Measurements from ENCODE around the gene CTRB2.
"Not testable (repeated sequence)": the region's sequence is repeated elsewhere in the genome, so short reads cannot be mapped to it uniquely, and the experiment has no call there.

CTRB2 gene

DNA sequence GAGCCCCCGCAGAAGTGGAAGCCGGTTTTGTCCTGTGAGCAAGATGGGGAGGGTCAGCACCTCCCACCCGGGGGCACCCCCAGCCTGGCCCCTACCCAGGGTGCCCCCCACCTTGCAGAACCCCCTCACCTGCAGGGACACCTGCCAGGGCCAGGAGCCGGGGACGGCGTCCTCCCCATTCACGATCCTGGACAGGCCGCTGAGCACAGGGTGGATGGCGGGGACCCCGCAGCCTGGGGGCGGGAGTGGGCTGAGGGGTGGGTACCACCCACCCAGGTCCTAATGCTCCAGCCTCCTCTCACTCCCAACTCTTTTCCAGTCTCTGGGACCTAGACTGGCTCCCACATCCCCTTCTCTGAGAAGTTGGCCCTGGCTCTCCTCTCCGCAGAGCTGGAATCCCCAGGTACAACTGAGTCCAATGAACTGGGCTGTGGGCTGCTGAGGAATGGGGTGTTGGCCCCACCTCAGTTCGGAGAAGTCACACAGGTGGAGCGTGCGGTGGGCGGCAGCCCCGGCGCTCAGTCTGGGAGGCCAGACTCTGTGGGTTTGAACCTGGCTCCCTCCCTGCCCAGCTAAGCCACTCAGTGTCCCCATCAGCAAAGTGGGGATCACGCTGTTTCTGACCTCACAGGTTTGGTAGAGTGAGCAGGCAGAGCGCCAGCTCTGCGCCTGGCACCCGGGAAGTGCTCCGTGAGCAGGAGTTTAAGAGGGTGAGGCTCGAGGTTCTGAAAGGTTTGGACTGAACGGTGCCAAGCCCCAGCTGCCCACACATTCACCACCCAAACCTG is 806 bp downstream of the CTRB2 start:
- not testable (repeated sequence) for DNase-seq (ENCODE audit: low read depth, low spot score)

DNA sequence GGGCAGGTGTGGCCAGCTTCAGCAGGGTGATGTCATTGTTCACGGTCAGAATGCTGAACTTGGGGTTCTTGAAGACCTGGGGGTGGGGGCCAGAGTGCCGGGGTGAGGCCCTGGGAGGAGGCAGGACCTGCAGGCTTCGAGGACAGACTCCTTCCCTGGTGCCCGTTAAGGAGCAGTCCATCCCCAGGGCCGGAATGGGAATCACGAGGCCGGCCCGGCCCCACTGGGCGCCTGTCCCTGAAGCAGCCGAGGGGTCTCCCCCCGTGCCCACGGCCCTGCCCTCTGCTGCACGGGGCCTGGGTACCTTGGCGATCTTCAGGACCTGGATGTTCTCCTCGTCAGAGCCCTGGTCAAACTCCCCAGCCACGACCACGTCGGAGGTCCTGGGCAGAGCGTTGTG is 1.5 kb downstream of the CTRB2 start:
- DNase-seq (ENCODE audit: low read depth, low spot score), result not testable (repeated sequence)

DNA sequence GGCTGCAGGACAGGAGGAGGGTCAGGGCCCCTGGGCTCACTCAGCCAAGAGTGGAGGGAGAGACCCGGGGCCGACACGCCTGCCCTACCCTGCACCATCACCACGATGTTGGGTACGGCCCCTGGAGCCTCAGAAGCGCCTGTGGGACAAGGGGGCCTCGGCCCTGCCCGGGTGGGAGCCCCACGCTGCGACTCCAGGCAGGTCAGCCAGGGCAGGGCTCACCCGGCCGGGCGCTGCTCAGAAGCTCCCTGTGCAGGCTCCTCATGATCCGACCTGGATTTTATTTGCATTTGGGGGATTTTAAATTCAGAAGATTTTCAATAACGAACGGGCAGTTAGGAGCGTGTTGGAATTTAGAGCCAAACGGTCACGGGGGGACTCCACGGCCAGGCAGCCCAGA is 2.1 kb downstream of the CTRB2 start:
- not testable (repeated sequence) for DNase-seq (ENCODE audit: low read depth, low spot score)

GRCh38 chr16:75204410-75204758 is 2.6 kb downstream of the CTRB2 start:
- no peak for DNase-seq (ENCODE audit: low read depth, low spot score)

DNA sequence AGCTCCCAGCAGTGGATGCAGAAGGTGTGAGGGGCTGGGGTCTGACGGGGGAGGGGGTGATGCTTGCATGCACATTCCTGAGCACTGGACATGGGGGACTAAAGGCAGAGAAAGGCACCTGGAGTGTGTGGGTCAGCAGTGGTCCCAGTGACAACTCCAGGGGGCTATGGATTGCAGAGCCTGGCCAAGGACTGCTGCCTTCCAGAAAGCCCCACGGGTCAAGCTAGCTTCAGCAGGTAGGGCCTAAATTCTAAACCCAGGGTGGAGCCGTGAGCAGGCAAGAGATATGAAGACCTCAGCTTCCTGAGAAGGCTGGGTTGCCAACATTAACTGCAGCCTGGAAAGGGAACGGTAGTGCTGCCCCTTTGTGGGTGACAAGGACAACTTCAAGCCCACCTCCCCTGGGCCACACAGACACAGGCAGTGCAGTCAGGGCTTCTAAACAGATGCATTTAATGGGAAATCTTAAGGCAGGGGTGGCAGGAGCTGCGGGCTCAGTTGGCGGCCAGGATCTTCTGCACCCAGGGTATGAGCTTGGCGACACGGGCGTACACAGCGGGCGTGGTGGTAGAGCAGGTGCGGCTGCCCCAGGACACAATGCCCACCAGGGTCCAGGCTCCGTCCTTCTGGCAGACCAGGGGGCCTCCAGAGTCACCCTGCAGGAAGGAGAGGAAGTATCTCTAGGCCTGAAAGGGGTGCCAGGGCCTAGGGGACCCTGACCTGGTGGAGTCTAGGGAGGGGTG is 3.1 kb downstream of the CTRB2 start:
- no peak for DNase-seq (ENCODE audit: low read depth, low spot score)

DNA sequence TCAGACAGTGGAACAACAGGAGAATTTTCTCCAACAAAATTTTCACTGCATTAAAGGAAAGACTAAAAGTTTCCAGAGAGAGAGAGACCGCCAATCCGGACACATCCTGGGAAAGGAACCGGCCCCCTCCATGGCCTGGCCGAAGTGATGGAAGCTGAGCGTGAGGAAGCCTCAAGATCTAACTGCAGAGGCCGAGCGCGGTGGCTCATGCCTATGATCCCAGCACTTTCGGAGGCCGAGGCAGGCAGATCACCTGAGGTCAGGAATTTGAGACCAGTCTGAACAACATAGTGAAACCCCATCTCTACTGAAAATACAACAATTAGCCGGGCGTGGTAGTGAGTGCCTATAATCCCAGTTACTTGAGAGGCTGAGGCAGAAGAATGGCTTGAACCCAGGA is 3.9 kb downstream of the CTRB2 start:
- DNase-seq (ENCODE audit: low read depth, low spot score), result no peak

DNA sequence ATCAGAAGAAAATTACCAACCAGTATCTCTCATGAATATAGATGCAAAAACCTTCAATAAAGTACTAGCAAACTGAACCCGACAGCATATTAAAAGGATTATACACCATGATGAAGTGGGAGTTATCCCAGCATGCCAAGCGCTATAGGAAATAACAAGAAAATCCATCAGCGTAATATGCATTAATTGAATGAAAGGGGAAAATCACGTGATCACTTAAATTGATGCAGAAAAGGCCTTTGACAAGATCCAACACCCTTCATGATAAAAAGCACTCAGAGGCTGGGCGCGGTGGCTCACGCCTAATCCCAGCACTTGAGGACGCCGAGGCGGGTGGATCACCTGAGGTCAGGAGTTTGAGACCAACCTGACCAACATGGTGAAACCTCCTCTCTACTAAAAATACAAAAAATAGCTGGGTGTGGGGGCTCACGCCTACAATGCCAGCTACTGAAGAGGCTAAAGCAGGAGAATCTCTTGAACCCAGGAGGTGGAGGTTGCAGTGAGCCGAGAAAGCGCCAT is 4.8 kb downstream of the CTRB2 start:
- DNase-seq (ENCODE audit: low read depth, low spot score), result no peak

- no peak for DNase-seq (ENCODE audit: low read depth, low spot score)
These were observed 8.8 kb downstream of the CTRB2 start for GRCh38 chr16:75198135-75198600.

GRCh38 chr16:75197522-75198134 is 9.3 kb downstream of the CTRB2 start:
- DNase-seq (ENCODE audit: low read depth, low spot score), result no peak

DNA sequence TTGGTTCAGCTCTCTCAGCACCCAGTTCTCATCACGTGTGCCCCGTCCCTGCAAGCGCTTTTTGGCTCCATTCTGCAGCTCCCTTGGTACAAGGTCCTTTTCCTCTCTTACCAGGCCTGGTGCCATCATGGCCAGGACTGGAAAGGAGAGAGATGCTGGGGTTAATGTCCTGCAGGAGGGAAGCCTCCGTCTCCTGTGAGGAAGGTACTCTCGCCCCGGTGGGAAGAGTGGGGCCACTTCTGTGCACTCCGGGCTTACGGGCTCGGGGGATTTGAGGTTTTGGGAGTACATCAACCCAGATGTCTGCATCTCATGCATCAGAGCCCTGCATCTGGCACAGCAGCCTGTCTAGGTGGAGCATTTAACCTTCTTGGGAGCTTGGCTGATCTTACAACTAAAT is 10.1 kb downstream of the CTRB2 start:
- DNase-seq (ENCODE audit: low read depth, low spot score), result no peak

DNA sequence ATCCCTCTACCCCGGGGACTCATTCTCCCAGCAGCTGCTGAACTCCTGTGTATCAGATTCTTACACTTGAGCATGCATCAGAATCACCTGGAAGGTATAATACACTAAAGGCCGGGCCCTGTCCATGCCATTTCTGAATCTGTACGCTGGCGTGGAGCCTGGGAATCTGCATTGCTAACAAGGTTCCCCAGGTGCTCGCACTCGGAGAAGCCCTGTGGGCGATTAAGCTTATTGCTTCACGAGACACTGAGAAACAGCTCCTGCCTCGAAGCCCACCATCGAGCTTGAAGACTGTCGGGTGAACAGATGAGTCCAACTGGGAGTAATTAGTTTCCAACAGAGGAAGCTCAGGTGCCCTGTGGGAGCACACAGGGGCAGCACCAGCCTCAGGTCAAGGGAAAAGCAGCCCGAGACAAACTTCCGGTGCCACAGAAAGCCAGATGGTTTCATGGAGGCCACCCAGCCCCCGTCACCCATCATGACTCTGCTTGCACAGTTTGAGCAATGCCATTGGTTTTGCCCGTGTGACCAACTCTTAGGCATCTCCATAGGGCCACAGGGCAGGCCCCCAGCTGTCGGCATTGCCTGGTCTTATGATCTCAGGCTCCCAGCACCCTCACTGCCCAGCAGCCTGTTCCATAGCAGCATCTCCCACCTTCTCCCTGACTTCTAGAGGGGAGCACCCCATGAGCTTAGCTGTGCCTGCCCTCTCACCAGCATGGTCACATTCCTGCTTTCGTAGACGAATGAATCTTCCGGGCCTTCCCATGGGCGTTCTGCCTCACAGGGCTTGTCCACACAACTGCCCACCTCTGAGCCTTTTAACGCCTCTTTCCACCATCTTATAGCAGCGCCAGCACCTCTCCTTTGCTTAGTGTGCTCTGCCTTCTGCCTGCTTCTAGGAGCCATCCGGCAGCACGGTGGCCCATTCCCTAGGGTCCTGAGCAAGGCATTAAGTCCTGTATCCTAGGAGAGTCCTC is 10.9 kb downstream of the CTRB2 start:
- DNase-seq (ENCODE audit: low read depth, low spot score), result no peak

DNA sequence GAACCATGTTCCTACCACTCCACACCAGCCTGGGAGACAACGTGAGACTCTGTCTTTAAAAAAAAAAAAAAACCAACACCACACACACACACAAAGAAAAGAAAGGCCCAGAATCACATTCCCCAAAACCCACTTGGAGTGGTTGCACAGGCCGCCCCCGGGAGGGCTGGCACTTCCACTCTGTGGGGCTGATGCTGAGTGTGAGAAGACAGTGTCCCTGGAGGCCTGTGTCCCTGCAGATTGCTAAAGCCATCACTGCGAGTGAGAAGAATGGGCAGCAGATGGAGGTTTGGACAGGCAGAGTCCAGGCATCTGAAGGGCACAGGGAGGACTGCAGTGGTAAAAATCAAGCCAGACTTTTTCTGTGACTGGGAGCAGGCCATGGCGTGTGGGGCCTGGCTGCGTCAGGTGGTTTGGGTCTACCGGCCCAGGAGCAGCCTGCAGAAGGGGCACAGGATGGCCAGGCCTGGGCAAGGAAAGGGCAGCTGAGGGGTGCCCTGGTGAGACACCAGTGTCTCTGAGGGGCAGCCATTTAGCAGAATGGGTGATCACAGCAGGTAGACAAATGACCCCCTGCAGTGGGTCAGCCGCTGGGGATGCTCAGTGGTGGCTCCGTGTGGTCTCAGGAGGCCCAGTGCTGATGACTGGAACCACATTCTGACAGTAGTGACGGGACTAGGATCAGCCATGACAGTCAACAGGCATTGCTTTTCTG is 13.1 kb downstream of the CTRB2 start:
- no peak for DNase-seq (ENCODE audit: low read depth, low spot score)

GRCh38 chr16:75193265-75193650 is 13.7 kb downstream of the CTRB2 start:
- DNase-seq (ENCODE audit: low read depth, low spot score), result no peak

GRCh38 chr16:75192606-75193264 is 14.2 kb downstream of the CTRB2 start:
- no peak for DNase-seq (ENCODE audit: low read depth, low spot score)

- DNase-seq (ENCODE audit: low read depth, low spot score), result no peak
These were observed 17.2 kb downstream of the CTRB2 start for GRCh38 chr16:75189638-75190245.

DNA sequence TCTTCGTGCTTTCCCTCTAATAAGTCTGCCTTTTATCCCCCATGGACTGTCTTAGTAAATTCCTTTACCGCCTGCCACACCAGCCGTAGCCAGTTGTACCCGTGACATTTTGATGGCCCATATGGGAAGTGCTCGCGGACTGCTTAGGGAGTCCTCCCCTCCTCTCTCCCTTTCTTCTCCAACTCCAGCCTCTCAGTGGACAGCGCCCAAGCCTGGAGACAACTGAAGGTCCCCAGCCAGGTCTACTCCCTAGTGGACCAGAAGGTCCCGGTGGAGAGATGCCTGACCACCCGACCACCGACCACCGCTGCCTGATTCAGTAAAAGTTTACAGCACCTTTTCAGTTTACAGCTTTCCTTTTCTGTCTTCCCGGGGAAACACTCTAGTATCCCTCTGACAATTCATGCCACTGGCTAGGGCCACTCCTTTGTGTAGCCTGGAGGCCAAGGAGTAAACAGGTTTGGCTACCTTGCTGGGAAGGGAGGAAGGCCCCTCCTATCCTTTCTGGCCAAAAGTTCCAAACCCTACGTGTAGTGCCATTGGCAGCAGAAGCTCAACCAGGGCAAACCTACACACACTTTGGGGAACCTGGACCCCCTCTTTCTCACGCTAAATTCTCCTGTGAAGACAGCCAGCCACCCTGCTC is 18.0 kb downstream of the CTRB2 start:
- DNase-seq (ENCODE audit: low read depth, low spot score), result no peak

DNA sequence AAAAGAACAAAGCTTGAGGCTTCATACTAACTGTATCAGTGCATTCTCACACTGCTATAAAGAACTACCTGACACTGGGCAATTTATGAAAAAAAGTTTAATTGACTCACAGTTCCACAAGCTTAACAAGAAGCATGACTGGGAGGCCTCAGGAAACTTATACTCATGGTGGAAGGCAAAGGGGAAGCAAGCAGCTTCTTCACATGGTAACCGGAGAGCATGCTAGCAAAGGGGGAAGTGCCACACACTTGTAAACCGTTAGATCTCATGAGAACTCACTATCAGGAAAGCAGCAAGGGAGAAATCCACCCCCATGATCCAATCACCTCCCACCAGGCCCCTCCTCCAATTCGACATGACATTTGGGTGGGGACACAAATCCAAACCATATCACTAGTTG is 25.3 kb downstream of the CTRB2 start:
- DNase-seq (ENCODE audit: low read depth, low spot score), result no peak

DNA sequence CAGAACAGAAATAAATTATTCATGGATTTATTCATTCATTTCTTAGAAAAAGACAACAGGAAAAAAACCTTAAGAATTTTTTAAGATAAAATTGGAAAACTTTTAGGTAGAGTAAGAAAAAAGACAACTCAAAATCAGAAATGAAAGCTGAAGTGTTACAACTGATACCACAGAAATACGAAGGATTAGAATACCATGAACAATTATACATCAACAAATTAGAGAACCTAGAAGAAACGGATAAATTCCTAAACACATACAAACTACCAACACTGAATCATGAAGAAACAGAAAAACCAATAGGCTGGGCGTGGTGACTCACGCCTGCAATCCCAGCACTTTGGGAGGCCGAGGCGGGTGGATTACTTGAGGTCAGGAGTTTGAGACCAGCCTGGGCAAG is 27.8 kb downstream of the CTRB2 start:
- no peak for DNase-seq (ENCODE audit: low read depth, low spot score)

DNA sequence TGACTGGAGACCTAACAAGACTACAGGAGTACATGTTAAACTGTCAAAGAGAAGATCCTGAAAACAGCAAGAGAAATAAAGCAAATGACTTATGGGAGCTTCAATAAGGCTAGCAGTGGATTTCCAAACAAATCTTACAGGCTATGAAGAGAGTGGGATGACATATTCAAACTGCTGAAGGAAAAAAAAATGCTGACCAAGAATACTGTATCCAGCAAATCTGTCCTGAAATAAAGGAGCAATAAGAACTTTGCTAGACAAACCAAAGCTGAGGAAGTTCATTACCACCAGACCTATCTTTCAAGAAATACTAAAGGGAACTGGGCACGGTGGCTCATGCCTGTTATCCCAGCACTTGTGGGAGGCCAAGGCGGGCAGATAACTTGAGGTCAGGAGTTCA is 30.0 kb downstream of the CTRB2 start:
- no peak for DNase-seq (ENCODE audit: low read depth, low spot score)

All from brain pericyte (primary cell).